Endometrium (tissue), 2 donors: ENCODE results near the gene KCNN4.

Experiments
- FAIRE-seq: peaks from 2 replicates; lab custom pipeline; 2012; peaks lifted over from hg19 to GRCh38; lab: Jason Lieb, UNC
- donor health status: control.
- donor health status: control.

The KCNN4 gene

DNA sequence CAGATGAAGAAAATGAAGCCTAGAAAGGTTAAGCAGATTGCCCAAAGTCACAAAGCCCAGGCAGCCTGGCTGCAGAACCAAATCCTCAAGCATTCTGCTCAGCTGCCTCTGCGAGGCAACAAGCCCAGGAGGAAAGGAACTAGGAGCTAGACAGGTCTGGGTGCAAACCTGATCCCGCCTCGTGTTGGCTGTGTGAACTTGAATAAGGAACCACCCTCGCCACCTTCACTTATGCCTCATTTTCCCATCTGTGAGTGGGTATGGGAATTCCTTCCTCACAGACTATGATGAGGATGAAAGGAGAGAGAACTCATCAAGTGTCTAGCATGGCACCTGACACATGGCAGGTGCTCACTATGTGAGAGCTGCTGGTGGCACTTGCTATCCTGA, 32.6 kb downstream of the KCNN4 start:
- no peak for FAIRE-seq

DNA sequence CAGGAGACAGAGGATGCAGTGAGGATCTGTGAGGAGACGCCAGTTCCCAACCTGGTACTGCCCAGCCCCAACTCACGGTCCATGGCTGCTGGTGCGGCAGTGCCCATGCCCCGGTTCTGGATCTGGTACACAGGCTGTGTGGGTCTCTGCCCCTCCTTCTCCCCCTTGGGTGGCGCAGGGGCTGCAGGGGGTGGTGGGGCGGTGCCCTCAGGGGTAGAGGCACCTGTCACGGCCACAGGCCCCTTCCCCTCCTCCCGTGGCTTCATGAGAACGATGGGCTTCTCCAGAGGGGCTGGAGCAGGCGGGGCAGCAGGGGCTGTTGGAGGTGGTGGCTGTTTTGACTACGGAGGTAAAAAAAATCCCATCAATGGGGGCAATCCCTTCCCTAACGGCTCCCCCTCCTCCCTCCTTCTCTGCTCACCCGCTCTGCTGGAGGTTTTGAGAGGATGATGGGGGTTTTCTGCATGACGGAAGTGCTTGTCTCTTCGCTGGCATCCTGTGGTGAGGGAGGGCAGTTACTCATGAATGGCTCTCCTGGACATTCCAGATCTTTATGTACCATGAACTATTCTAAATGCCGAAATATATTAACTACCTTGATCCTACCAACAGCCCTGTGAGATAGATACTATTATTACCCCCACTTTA, 33.1 kb downstream of the KCNN4 start:
- no peak for FAIRE-seq

DNA sequence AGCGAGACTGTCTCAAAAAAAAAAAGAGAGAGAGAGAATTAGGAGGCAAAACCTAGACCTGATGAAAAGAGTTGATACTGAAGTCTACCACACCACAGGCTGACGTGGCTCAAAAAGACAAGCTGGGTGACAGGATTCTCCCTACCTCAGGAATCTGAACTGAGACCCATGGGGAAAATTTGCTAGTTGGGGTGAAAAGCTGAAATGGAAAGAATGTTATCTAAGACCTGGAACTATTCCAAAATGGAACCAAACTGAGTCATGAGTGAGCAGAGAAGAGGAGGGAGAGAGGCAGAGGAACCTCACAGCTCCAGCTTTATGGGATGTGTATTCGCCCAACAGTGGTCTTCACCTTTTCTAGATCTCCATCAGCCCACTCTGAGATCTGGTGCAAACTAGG, 37.7 kb downstream of the KCNN4 start:
- no peak for FAIRE-seq

DNA sequence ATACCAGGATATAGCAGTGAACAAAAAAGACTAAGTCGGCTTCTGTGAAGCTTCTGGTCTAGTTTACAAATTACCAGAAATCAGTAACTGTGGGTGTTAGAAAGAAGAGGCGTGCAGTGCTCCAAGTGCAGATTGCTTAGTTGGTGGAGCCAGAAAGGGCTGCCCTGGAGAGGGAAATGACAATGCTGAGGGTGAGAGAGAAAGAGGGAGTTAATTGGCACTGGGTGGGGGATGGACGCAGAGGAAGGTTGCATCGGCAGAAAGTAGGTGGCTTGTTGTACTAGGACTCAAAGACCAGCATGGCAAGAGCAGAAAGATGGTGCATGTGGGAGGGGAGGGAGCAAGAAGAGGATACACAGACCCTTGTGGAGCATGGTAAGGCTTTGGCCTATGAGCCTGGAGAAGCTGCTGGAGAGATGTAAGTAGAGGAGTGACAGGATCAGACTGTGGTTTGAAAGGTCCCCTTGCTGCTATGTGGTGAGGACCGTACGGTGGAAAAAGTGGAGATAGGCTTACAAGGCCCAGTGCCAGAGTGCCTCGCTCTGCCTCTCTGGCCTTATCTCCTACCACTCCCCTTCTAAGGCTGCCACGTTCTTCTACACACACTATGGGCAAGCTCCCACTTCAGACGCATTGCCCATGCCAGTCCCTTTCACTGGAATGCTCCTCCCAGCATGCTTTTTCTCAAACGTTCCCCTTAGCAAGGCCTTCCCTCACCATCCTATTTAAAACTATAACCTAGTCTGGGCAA, 39.5 kb downstream of the KCNN4 start:
- no peak for FAIRE-seq

DNA sequence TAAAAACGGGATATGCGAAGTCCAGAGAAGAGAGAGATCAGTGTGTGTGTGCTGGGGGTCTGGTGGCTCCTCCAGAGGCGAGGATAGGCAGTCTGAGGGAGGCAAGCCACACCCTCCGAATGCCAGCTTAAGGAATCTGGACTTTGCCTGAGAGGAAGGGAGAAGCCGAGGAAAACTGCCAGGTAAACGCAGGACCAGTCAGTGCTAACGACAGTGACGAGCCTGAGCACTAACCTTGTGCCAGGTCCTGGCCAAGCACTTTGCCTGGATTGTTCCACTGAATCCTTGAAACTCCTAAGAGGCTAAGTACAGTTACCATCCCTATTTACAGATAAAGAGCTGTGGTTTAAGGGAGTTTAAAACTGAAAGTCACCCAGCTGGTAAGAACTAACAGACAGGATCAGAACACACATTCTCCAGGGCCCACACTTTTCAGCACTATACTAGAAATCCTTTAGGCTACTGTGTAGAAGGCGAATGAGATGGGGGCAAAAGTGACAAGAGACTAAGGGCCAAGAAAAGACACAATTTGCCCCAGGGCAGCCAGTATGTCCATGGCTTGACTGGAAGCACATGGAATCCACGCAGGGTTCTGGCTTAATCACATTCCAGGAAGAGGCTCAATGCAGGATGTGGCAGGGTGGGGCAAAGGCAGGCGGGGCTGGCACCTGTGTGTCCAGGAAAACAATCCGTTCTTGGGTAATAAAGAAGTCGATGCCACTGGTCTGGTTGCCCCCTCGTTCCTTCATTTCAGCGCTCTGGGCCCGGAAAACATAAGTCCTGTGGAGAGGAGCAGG, 41.1 kb downstream of the KCNN4 start:
- FAIRE-seq = no peak

DNA sequence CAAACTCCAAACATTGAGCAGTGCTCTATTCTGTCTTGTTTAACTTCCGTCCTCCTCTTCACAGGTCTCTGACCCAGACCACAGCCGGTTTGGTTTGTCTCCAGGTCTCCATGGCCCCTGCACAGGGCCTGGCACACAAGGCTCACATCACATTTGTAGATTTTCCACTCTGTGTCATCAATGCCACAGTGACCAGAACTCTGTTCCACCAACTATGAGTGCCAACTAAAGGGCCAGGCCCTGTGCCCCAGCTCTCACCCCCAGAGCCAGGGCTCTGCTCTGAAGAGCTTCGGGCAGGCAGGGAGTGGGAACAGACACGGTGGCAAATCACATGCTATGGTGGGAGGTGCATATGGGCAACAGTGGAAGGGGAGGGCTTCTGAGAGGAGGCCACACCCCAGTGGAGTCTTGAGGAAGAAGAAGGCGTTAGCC, 42.0 kb downstream of the KCNN4 start:
- no peak for FAIRE-seq

DNA sequence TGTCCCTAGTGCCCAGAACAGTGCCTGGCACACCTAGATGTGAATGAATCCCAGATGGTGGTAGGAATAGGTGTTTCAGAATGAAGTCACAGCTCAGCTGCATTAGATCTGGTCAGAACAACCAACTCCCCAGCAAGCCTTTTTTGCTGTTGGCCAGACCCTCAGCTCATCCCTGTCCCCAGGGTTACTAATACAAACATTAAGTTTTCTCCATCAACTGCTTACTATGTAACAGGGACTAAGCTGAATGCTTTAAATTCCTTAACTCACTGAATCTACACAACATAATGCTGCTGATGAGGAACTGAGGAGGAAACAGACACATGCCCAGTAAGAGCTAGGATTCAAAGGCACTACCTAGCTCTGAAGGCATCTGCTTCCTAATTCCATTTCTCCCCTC, 44.8 kb downstream of the KCNN4 start:
- no peak for FAIRE-seq

DNA sequence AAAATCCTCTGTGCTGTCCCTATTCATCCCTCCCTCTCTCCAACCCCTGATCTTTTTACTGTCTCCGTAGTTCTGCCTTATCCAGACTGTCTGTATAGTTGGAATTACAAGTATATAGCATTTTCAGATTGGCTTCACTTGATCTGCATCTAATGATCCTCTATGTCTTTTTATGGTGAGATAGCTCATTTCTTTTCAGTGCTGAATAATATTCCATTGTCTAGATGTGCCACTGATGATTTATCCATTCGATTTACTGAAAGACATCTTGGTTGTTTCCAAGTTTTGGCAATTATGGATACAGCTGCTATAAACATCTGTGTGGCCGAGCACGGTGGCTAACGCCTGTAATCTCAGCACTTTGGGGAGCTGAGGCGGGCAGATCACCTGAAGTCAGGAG, 45.8 kb downstream of the KCNN4 start:
- no peak for FAIRE-seq

DNA sequence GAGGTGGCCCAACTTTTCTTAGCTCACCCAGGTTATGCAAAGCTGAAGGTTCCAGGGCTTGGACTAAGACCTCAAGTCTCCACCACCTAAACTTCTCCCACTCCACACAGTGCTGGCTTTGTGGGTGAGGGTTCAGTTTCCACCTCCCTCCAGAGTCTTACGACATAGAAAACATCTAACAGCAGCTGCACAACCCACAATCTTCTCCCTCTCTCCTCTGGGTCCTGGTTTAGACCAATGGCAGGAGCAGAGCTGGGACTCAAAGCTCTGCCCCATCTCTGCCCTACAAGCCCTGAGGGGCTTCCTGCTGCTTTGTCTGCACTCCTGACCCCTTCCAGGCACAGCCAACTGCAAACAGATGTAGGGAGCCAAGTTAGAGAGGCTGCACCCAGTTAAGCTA, 48.9 kb downstream of the KCNN4 start:
- no peak for FAIRE-seq

DNA sequence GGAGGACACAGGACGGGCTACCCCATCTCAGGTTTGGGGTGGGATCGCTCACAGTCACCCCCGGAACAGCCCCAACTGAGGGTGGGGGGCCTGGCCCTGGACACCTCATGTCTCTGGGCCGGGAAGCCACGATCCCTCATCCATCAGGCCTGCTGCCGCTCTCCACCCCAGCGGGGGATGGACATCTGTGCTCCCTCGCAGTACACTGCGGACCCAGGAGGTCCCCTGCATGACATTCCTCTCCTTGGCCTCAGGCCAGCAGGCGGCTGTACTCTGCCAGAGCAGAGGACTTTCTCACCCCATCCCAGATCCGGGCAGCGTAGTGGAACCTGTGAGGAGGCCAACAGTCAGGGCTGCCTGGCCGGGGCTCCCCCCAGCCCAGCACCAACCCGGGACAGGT, 49.4 kb downstream of the KCNN4 start:
- no peak for FAIRE-seq

DNA sequence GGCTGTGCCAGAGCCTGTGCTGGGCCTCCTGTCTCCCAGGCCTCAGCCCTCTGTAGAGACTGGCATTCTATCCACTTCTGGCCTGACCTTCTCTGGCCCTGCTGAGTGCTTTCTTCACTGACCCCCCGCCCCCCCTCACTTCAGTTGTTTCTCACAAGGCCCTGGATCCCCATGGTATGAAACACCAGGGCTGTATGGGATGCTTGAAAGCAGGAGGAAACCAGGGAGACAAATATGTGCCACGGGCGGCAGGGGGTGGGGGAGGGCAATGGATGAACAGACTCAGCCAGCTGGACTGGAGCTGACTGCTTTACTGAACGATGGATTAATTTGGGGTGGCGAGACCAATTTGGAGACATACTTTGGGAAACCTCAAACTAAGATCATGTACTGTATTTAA, 50.9 kb downstream of the KCNN4 start:
- no peak for FAIRE-seq

DNA sequence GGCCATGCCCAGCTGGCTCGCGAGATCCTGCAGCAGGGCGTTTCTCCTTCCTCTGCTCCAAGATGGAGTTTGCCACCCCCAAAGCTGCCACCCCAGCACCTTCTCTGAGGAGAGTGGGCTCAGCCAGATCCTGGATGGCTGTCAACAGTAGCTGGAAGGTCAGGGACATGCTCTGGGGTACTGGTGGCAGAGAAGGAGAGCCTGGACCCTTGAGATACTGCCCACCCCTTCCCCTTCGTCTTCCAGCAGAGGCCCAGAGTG, 53.2 kb downstream of the KCNN4 start:
- FAIRE-seq = no peak

DNA sequence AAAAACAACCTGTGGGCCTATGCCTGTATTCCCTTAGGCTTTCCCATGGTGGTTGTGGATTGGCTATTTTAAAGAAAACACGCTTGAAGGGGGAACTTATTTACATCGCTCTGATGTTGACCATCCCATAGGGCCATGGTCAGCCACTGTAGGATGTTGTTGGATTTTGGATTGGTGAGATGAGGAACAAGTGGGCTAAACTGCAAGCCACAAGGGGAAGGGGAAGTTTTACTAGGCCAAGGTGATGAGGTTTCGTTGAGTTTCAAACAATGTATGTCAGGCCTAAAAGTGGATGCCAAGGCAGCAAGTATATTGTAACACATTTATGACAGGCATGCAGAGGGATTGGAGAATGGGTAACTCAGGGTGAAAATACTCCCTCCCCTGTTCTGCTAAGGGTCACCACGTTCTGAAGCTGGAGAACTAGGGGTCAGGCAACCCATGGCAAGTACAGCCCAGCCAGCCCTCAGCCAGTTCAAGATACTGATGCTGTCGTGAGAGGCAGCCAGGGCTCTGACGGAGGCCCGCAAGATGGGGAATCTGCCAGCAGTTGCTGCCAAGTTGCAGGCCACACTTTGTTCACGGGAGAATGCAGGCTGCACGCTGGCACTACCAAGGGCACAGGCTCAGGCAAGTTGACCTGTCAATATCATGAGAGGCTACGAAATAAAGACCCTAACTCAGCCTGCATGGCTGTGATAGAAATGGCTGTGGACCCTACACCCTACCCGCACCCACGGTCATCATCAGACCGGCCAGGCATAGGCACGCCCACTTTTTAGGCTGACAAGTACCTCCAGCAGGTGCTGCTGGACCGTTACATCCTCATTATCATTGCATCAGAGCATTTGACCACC, 53.8 kb downstream of the KCNN4 start:
- FAIRE-seq = no peak

DNA sequence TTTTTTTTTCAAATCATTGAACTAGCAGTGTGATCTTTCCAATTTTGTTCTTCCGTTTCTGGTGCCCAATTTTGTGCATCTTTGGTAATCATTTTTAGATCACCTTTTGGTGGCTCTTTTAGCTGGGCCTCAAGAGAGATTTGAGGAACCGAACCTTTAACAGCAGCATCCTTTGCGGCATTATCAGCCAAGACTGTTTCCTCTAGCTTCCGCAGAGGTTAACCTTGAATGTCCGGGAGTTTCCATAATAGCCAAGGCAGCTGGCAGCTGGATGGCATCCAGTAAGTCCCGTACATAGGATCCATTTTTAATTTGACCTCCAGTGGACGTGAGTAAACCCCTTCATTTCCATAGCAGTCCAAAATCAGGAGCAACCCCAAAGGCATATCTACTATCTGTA, 55.3 kb downstream of the KCNN4 start:
- no peak for FAIRE-seq

DNA sequence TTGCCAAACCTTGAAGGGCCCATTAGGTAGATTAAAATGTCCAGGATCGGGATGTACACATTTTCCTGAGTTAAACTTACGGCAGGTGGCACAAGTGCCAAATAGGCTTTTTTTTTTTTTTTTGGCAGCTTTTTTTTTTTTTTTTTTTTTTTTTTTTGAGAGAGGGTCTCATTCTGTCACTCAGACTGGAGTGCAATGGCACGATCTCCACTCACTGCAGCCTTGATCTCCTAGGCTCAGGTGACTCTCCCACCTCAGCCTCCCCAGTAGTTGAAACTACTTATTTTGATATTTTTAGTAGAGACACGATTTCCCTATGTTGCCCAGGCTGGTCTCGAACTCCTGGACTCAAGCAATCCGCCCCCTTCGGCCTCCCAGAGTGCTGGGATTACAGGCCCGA, 55.9 kb downstream of the KCNN4 start:
- no peak for FAIRE-seq

DNA sequence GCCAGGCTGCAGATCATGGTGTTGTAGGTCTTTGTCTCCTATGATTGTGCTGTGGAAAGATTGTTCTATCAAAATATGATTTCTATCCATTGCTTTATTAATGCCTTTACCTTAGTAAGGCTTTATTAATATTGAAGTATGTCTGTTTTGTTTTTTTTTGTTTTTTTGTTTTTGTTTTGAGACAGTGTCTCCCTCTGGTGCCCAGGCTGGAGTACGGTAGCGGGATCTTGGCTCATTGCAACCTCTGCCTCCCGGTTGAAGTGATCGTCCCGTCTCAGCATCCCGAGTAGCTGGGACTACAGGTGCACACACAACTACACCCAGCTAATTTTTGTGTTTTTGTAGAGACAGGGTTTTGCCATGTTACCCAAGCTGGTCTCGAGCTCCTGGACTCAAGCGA, 57.2 kb downstream of the KCNN4 start:
- no peak for FAIRE-seq

DNA sequence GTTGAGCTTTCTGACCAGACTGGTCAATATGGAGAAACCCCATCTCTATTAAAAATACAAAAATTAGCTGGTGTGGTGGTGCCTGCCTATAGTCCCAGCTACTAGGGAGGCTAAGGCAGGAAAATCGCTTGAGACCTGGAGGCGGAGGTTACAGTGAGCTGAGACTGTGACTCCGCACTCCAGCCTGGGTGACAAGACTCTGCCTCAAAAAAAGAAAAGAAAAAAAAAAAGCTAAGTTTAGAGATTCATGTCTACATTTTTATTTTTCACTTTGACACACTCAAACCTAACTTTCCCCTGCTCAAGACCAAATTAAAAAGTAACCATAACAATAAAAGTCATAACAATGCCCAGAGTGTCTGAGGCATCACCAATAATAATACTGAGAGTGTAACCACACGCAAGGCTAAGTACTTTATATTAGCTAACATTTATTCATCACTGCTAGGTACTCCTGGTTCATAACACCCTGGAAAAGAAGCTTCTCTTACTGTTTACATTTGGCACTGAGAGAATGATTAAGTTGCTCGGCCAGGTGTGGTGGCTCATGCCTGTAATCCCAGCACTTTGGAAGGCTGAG, 59.2 kb downstream of the KCNN4 start:
- no peak for FAIRE-seq

DNA sequence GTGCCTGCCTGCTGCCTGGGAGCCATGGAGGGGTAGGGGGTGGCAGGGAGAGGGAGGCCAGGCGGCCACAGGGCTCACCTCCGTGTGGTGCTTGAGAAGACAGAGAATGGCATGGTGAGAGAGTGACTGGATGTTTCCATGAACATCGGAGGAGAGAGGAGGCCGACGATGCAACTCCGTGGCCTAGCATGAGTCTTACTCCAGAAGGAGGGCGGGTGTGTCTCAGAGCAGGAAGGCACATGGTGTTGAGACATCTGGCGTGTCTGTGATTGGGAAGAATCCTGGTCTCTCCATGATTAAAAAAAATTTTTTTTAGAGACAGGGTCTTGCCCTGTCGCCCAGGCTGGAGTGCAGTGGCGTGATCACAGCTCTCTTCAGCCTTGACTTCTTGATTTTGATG, 59.8 kb downstream of the KCNN4 start:
- no peak for FAIRE-seq

DNA sequence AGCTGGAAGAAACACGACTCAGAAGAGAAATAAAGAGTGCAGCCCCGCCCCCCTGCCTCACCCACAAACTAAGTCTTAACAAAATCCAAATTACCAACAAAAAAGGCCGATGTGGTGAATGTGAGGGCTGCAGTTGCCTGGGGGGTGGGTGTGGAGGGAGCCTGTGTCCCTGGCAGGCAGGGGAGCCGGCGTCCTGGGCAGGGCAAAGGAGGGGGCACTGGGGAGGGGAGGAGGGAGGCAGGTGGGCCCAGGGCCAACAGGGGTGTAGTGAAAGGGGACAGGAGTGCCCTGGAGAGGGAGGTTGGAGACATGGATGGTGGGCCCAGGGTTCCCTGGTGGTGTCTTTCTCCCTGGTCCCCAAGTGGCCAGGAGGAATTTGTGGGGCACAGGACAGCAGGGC, 60.9 kb downstream of the KCNN4 start:
- FAIRE-seq = no peak

DNA sequence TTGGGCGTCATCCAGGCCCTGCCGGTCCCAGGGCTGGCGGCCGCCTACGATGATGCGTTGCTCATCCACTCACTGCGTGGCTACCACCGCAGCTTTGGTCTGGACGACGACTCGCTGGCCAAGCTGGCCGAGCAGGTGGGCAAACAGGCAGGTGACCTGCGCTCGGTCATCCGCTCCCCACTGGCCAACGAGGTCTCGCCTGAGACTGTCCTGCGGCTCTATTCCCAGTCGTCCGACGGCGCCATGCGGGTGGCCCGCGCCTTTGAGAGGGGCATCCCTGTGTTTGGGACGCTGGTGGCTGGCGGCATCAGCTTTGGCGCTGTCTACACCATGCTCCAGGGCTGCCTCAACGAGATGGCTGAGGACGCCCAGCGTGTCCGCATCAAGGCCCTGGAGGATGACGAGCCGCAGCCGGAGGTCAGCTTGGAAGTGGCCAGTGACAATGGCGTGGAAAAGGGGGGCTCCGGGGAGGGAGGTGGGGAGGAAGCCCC, 61.4 kb downstream of the KCNN4 start:
- no peak for FAIRE-seq

DNA sequence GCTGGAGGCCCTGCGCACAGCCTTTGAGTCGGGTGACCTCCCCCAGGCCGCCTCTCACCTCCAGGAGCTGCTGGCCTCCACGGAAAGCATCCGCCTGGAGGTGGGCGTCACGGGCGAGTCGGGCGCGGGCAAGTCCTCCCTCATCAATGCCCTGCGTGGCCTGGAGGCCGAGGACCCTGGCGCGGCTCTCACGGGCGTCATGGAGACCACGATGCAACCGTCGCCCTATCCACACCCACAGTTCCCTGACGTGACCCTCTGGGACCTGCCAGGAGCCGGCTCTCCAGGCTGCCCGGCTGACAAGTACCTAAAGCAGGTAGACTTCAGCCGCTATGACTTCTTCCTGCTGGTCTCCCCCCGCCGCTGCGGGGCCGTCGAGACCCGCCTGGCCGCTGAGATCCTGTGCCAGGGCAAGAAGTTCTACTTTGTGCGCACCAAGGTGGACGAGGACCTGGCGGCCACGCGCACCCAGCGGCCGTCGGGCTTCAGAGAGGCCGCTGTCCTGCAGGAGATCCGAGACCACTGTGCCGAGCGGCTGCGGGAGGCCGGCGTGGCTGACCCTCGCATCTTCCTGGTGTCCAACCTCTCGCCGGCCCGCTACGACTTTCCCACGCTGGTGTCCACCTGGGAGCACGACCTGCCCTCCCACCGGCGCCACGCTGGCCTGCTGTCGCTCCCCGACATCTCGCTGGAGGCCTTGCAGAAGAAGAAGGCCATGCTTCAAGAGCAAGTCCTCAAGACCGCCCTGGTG, 62.0 kb downstream of the KCNN4 start:
- no peak for FAIRE-seq
